Testis (tissue), 3 donors: ENCODE results near the gene KLHL1. TPM values are rescaled to one million over a fixed set of nuclear protein-coding genes. Genes with fewer than 3 reads are reported as not detected.

Source experiments
- DNase-seq: peaks from one replicate; pipeline ENCODE4 v3.0.0-alpha.2; 2019
- H3K27ac ChIP-seq, 2 donors: fragments of 200-600 bp; sonication (generic); one replicate each; pipeline ENCODE4 v1.5.1; 2019
- H3K27me3 ChIP-seq: fragments of 200-600 bp; sonication (generic); one replicate; pipeline ENCODE4 v1.5.1; 2019
- H3K36me3 ChIP-seq: fragments of 200-600 bp; sonication (generic); one replicate; pipeline ENCODE4 v1.5.1; 2017; ENCODE audit warnings: low read depth; ENCODE audit errors: missing control alignments
- H3K4me1 ChIP-seq: fragments of 200-600 bp; sonication (generic); one replicate; pipeline ENCODE4 v1.5.1; 2019
- H3K4me3 ChIP-seq, 2 donors: fragments of 200-600 bp; sonication (generic); one replicate each; pipeline ENCODE4 v1.5.1; 2017 to 2019
- H3K9me3 ChIP-seq: fragments of 200-600 bp; sonication (generic); one replicate; pipeline ENCODE4 v1.5.1; 2017
- CTCF ChIP-seq, 3 experiments: fragments of 450-650 bp in 2 of 3; fragments of 200-600 bp in 1 of 3; sonication (generic) in 1 of 3; IDR thresholded peaks; one replicate each; pipeline ENCODE4 v1.5.1; 2016 to 2019; ENCODE audit warnings: antibody characterized with exemption in 3 of 3, mild to moderate bottlenecking in 2 of 3, moderate library complexity in 1 of 3
- POLR2A ChIP-seq: fragments of 450-650 bp; IDR thresholded peaks from one replicate; pipeline ENCODE4 v1.6.1; 2017; ENCODE audit warnings: antibody characterized with exemption, mild to moderate bottlenecking, moderate library complexity
- WGBS, 2 donors: methylation state at CpG; one replicate each; pipeline ENCODE4 v1.1.5; 2018; 5-methylcytosine and 5-hydroxymethylcytosine counted together
- intact Hi-C: fragments of 100-400 bp; cut with DNase I; formaldehyde crosslinking; loops from one replicate; pipeline ENCODE4 v1.15.1; 2023; ENCODE audit warnings: low total_unique reads
- polyA plus RNA-seq: library from polyadenylated mRNA; stranded (reverse); fragments of 350-450 nt; fragmentation: Illumina TruSeq; extraction: RNeasy Lipid Tissue Mini Kit (QIAGEN cat#74804); gene quantifications from one replicate; pipeline ENCODE4 v1.2.3, GENCODE V29; 2014; ENCODE audit warnings: low read depth, low replicate concordance; ENCODE audit not compliant: insufficient read depth
- total RNA-seq, 2 donors: library from RNA; depleted of rRNA; stranded (reverse); fragments of >200 nt; gene quantifications; one replicate each; pipeline ENCODE4 v1.2.3, GENCODE V29; 2016

The KLHL1 gene
- total and polyA plus RNA-seq, 3 donors from 2014 or later = 0.16 to 0.87 (median 0.21) TPM

DNA sequence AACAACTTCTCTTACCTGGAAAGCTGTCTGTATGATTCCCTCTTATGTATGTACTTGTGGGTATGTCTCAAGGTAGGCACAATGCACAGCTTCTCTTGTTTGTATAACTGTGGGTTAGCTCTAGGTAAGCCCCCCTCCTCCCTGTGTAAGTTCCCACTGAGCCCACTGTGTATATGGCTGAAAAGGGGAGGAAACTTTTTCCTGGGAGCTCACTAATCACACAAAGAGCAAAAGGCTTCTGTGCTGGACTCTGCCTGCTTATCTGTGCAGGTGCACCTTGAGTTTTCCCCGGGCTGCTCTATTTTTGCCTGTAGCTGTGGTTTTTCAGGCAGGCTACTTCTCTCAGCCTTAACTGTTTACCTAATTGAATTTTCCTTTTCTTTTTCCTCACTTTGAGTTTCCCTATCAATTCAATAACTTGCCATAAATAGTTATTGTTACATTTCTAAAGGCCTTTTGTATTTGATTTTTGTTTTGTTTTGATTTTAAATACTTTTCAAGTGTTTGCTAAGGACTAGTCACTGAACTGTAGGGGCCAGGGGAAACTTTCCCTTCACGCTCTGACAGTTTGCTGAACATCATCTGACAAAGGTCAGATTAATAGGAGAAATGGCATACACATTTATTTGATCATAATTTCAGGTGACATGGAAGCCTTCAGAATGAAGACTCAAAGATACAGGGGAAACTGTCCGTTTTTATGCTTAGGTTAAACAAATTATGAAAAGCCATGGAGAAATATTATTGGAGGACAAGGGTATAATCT is 424.1 kb downstream of the KLHL1 start:
- H3K36me3 ChIP-seq = no peaks in the 10 kb centered on the region
- no peak overlapping the region for H3K4me3 ChIP-seq
- TF ChIP-seq CTCF (IDR thresholded peaks at IDR 0.05) = no peak
- TF ChIP-seq POLR2A = no peak
- H3K27ac ChIP-seq = no peak overlapping the region
- intact Hi-C loops = no loop called here
- H3K4me1 ChIP-seq = no peaks in the 10 kb centered on the region
- no peaks in the 10 kb centered on the region for H3K9me3 ChIP-seq
- no peak for DNase-seq
- WGBS, 2 donors = 56% methylated on average over 3 of the region's 3 CpGs
- H3K27me3 ChIP-seq = no peaks in the 10 kb centered on the region

DNA sequence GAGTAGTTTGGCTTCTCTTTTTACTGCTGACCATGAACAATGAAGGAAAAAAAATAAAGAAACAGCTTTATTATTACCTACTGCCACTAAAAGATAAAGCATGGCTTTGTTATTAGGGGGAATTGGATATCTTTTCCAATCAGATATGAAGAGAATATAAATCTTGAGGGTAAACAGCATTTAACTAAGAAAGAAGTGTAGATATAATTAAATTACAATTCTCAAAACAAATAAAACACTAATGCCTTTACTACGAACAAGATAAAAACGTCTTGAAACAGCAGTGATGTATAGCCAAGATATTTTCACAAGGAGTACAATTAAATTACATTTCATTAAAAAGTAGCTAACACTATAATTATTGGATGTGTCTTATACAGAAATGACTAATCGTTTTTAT is 426.5 kb downstream of the KLHL1 start:
- DNase-seq = no peak
- H3K27me3 ChIP-seq = no peaks in the 10 kb centered on the region
- TF ChIP-seq CTCF (IDR thresholded peaks at IDR 0.05) (no peak), POLR2A (no peak)
- no peaks in the 10 kb centered on the region for H3K9me3 ChIP-seq
- intact Hi-C loops = no loop called here
- no peaks in the 10 kb centered on the region for H3K36me3 ChIP-seq
- 49 to 58% methylated on average over 3 of the region's 3 CpGs for WGBS, 2 donors
- no peak overlapping the region for H3K27ac ChIP-seq
- no peaks in the 10 kb centered on the region for H3K4me1 ChIP-seq
- H3K4me3 ChIP-seq = no peak overlapping the region

DNA sequence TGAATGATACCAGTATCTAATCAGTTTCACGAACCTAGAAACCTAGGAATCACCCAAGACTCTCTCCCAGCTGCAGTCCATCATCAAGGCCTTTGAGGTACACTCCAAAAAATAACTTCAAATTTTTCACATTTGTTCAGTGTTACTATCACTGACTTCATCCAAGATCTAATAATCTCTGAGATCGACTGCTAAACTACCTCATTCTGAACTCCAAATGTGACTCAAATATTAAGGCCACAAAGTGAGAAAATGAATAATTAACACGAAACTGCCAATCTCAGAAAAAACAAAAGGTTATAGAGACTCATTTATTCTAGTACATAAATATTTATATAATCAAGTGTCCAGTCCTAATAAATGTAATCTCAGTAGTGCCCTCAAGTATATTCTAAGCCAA is 430.9 kb downstream of the KLHL1 start:
- WGBS, 2 donors = 76 to 84% methylated on average over 3 of the region's 3 CpGs
- Histone ChIP-seq H3K4me3 (no peak overlapping the region), H3K4me1 (no peaks in the 10 kb centered on the region), H3K27ac (no peak overlapping the region), H3K9me3 (no peaks in the 10 kb centered on the region), H3K27me3 (no peaks in the 10 kb centered on the region), H3K36me3 (no peaks in the 10 kb centered on the region)
- intact Hi-C loops = no loop called here
- DNase-seq = no peak
- TF ChIP-seq POLR2A (no peak), CTCF (IDR thresholded peaks at IDR 0.05) (no peak)

DNA sequence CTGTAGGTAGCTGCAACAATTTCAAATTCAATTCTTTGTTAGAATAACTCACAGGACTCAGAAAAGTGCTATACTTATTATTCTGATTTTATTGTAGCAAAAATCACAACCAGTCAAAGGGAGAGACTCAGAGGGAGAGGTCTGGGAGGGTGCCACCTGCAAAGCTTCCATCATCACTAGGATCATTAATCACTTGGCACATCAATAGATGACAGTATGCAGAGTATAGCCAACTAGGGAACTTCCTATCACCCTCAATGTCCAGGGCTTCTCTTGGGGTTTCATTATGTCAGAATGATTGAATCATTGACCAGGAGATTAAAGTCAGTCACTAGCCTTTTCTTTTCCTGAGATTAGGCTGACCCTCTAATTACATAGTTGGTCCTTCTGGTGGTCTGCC is 432.0 kb downstream of the KLHL1 start:
- H3K9me3 ChIP-seq = no peaks in the 10 kb centered on the region
- H3K27ac ChIP-seq = no peak overlapping the region
- no peaks in the 10 kb centered on the region for H3K36me3 ChIP-seq
- intact Hi-C loops = no loop called here
- no peaks in the 10 kb centered on the region for H3K27me3 ChIP-seq
- DNase-seq = no peak
- no peak overlapping the region for H3K4me3 ChIP-seq
- H3K4me1 ChIP-seq = no peaks in the 10 kb centered on the region
- TF ChIP-seq CTCF (IDR thresholded peaks at IDR 0.05) = no peak
- no peak for TF ChIP-seq POLR2A

GRCh38 chr13:69660155-69660554 is 448.1 kb downstream of the KLHL1 start:
- Histone ChIP-seq H3K4me3 (no peak overlapping the region), H3K36me3 (no peaks in the 10 kb centered on the region), H3K9me3 (no peaks in the 10 kb centered on the region), H3K4me1 (no peaks in the 10 kb centered on the region), H3K27me3 (no peaks in the 10 kb centered on the region), H3K27ac (no peak overlapping the region)
- 95% methylated on average over 6 of the region's 6 CpGs for WGBS, 2 donors
- no peak for TF ChIP-seq POLR2A
- no peak for TF ChIP-seq CTCF (IDR thresholded peaks at IDR 0.05)
- no peak for DNase-seq
- intact Hi-C loops = no loop called here
